ENCODE results near the gene CIAO2A.

CIAO2A gene

DNA sequence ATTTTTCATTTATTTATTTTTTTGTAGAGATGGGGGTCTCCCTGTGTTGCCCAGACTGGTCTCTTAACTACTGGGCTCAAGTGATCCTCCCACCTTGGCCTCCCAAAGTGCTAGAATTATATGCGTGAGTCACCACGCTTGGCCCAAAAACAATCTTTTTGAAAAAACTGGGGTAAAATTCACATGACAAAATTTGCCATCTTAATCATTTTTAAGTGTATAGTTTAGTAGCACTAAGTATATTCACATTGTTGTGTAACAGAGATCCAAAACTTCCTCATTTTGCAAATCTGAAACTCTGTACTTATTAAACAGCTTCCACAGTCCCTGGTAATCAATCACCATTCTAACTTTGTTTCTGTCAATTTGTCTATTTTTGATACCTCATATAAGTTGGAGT lies 7.3 kb upstream of the CIAO2A start:
- H3K27me3 ChIP-seq (ENCODE audit: insufficient read depth, low read length, poor library complexity, severe bottlenecking): no peaks in the 10 kb centered on the region
- peak overlapping the region; percentile 90 for H3K4me2 ChIP-seq (ENCODE audit: low read depth, low read length, poor library complexity, severe bottlenecking)
- H3K79me2 ChIP-seq (ENCODE audit: insufficient read depth, low read length): peaks cover 98% of the 10 kb centered on the region
- no peak for TF ChIP-seq EZH2phosphoT487 (IDR thresholded peaks at IDR 0.05; ENCODE audit: borderline replicate concordance)
- TF ChIP-seq, protein P1, sequence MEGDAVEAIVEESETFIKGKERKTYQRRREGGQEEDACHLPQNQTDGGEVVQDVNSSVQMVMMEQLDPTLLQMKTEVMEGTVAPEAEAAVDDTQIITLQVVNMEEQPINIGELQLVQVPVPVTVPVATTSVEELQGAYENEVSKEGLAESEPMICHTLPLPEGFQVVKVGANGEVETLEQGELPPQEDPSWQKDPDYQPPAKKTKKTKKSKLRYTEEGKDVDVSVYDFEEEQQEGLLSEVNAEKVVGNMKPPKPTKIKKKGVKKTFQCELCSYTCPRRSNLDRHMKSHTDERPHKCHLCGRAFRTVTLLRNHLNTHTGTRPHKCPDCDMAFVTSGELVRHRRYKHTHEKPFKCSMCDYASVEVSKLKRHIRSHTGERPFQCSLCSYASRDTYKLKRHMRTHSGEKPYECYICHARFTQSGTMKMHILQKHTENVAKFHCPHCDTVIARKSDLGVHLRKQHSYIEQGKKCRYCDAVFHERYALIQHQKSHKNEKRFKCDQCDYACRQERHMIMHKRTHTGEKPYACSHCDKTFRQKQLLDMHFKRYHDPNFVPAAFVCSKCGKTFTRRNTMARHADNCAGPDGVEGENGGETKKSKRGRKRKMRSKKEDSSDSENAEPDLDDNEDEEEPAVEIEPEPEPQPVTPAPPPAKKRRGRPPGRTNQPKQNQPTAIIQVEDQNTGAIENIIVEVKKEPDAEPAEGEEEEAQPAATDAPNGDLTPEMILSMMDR (conservative IDR thresholded peaks at IDR 0.05; ENCODE audit: low read length): no peak
- no peaks in the 10 kb centered on the region for H3K36me3 ChIP-seq (ENCODE audit: insufficient read depth, low read length)
- no peaks in the 10 kb centered on the region for H3K9me3 ChIP-seq (ENCODE audit: insufficient read depth, low read depth, low read length)
- no peak overlapping the region for H2AFZ ChIP-seq (ENCODE audit: low read length)
- peaks cover 92% of the 10 kb centered on the region for H4K20me1 ChIP-seq (ENCODE audit: insufficient read depth, low read length, poor library complexity, severe bottlenecking)
- no peaks in the 10 kb centered on the region for H3F3A ChIP-seq (ENCODE audit: low read depth)
- H3K9ac ChIP-seq (ENCODE audit: low read depth, low read length, poor library complexity, severe bottlenecking): no peak overlapping the region
- H3K9me2 ChIP-seq (replicated peaks; ENCODE audit: low read depth, low read length): no peaks in the 10 kb centered on the region
- peak overlapping the region; percentile 42 for H3K4me3 ChIP-seq (ENCODE audit: low read length, poor library complexity, severe bottlenecking)
- H3K4me1 ChIP-seq (ENCODE audit: insufficient read depth, low read length, poor library complexity, severe bottlenecking): peaks cover 52% of the 10 kb centered on the region

DNA sequence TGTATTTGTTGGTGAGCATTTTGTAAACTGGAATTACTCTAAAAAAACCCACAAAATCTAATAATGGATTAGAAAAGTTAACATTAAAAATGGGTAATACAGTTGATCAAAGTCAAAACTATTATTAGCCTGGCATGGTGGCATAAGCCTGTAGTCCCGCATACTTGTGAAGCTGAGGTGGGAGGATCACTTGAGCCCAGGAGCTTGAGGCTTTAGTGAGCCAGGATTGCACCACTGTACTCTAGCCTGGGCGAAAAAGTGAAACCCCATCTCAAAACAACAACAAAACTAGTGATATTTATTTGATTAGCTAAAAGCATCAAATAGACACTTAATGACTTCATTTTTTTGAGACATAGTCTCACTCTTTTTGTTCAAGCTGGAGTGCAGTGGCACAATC lies 5.7 kb upstream of the CIAO2A start:
- H4K20me1 ChIP-seq (ENCODE audit: insufficient read depth, low read length, poor library complexity, severe bottlenecking): peaks cover 77% of the 10 kb centered on the region
- peak overlapping the region; percentile 90 for H3K4me2 ChIP-seq (ENCODE audit: low read depth, low read length, poor library complexity, severe bottlenecking)

DNA sequence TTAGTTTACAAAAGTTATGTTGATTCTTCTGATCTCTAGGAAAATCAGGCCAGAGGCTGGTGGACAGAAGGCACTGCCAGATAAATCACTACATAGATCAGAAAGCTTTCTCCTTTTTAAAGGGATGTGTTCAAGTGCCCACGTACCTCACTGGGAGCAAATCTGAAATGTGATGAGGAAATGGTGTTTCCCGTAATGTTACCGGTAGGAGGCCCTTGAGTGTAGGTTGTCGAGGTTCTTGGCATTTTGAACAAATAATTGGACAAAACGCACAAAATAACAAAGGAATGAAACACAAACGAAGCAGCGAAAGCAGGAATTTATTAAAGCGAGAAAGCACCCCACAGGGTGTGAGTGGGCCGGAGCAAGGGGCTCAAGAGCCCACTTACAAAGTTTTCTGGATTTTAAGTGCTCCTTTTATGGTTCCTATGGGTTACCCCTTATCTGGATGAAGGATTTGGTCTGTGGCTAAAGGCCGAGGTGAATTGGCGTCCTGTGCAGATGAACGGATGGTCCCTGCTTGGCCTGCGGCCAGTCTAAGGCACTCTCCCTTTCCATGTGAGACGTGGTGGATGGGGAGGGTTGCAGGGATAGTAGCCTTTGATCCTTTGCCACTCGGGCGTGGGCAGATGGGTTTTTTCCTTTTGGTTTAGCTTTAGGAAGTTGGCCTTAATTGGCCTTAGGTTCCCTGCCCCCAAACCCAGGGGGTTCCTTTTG lies 3.2 kb upstream of the CIAO2A start:
- Histone ChIP-seq H3K4me2 (ENCODE audit: low read depth, low read length, poor library complexity, severe bottlenecking) (peak overlapping the region; percentile 90), H3K9me3 (ENCODE audit: insufficient read depth, low read depth, low read length) (no peaks in the 10 kb centered on the region), H3K27me3 (ENCODE audit: insufficient read depth, low read length, poor library complexity, severe bottlenecking) (no peaks in the 10 kb centered on the region), H4K20me1 (ENCODE audit: insufficient read depth, low read length, poor library complexity, severe bottlenecking) (peaks cover 65% of the 10 kb centered on the region), H3K4me1 (ENCODE audit: insufficient read depth, low read length, poor library complexity, severe bottlenecking) (peaks cover 75% of the 10 kb centered on the region), H3K9ac (ENCODE audit: low read depth, low read length, poor library complexity, severe bottlenecking) (peak overlapping the region; percentile 89), H3K79me2 (ENCODE audit: insufficient read depth, low read length) (peaks cover 88% of the 10 kb centered on the region), H3F3A (ENCODE audit: low read depth) (no peaks in the 10 kb centered on the region), H3K9me2 (replicated peaks; ENCODE audit: low read depth, low read length) (no peaks in the 10 kb centered on the region), H2AFZ (ENCODE audit: low read length) (no peak overlapping the region), H3K4me3 (ENCODE audit: low read length, poor library complexity, severe bottlenecking) (peak overlapping the region; percentile 85), H3K36me3 (ENCODE audit: insufficient read depth, low read length) (no peaks in the 10 kb centered on the region)
- TF ChIP-seq, protein P1 (conservative IDR thresholded peaks at IDR 0.05; ENCODE audit: low read length): peak; percentile 30; the same call in 1 of the 2 replicates
- no peak for TF ChIP-seq EZH2phosphoT487 (IDR thresholded peaks at IDR 0.05; ENCODE audit: borderline replicate concordance)

More for the DNA sequence above, 5.7 kb upstream of the CIAO2A start:
- Histone ChIP-seq H3K9me2 (replicated peaks; ENCODE audit: low read depth, low read length) (no peaks in the 10 kb centered on the region), H3F3A (ENCODE audit: low read depth) (no peaks in the 10 kb centered on the region), H3K9me3 (ENCODE audit: insufficient read depth, low read depth, low read length) (no peaks in the 10 kb centered on the region), H3K9ac (ENCODE audit: low read depth, low read length, poor library complexity, severe bottlenecking) (peak overlapping the region; percentile 89), H3K36me3 (ENCODE audit: insufficient read depth, low read length) (no peaks in the 10 kb centered on the region), H3K4me3 (ENCODE audit: low read length, poor library complexity, severe bottlenecking) (peak overlapping the region; percentile 85), H3K27me3 (ENCODE audit: insufficient read depth, low read length, poor library complexity, severe bottlenecking) (no peaks in the 10 kb centered on the region), H2AFZ (ENCODE audit: low read length) (no peak overlapping the region), H3K79me2 (ENCODE audit: insufficient read depth, low read length) (peaks cover 98% of the 10 kb centered on the region), H3K4me1 (ENCODE audit: insufficient read depth, low read length, poor library complexity, severe bottlenecking) (peaks cover 64% of the 10 kb centered on the region)
- no peak for TF ChIP-seq EZH2phosphoT487 (IDR thresholded peaks at IDR 0.05; ENCODE audit: borderline replicate concordance)
- TF ChIP-seq, protein P1 (conservative IDR thresholded peaks at IDR 0.05; ENCODE audit: low read length): no peak
